Naive thymus-derived CD8-positive, alpha-beta T cell (primary cell): Measurements from ENCODE around the gene RAB13. TPM values are rescaled to one million over a fixed set of nuclear protein-coding genes. Genes with fewer than 3 reads are reported as not detected.

Experiments
- microRNA-seq: library from miRNA; unstranded; fragments of <30 nt; microRNA quantifications from one replicate; pipeline ENCODE4 v1.2.0, GENCODE V29; 2022; ENCODE audit warnings: borderline microRNAs expressed
- polyA plus RNA-seq, 3 donors: library from polyadenylated mRNA; unstranded; fragments of 300-500 nt; fragmentation: Illumina TruSeq; gene quantifications; one replicate each; pipeline ENCODE4 v1.2.3, GENCODE V29; 2021
- total RNA-seq, 8 experiments: library from RNA in 2 of 8; stranded (reverse) in 2 of 8; gene quantifications; one replicate each; pipeline ENCODE4 v1.2.3 and lab custom pipeline; 2021 to 2026

RAB13 gene
- total and polyA plus RNA-seq, 5 experiments from 2014 or later: 0.53 to 3.1 (median 1.0) TPM

Small RNA genes within 50 kb of the gene (microRNA-seq; reads per million reads assigned to microRNA genes)
- not detected for gene MIR6737

Other genes with a start within 250 kb of the RAB13 start
- 10 to 100 TPM; 15.3 to 18.5 TPM for gene SLC27A3, start 210.9 kb downstream of the RAB13 start, total RNA-seq
- gene SLC27A3, start 210.9 kb downstream of the RAB13 start, polyA plus RNA-seq: 10 to 100 TPM in 2 of 3 donors, 1 to 10 TPM in 1; 8.4 to 15.6 (median 10.0) TPM
- gene GATAD2B, start 63.4 kb downstream of the RAB13 start, total RNA-seq: 100 to 1,000 TPM; 110 to 120 TPM
- 1 to 10 TPM; 4.4 to 5.3 (median 5.2) TPM for gene GATAD2B, start 63.4 kb downstream of the RAB13 start, polyA plus RNA-seq
- gene DENND4B, start 39.6 kb downstream of the RAB13 start, total RNA-seq: 100 to 1,000 TPM; 174 to 194 TPM
- 10 to 100 TPM; 12.0 to 21.2 (median 19.0) TPM for gene DENND4B, start 39.6 kb downstream of the RAB13 start, polyA plus RNA-seq
- 100 to 1,000 TPM; 132 to 147 TPM for gene CRTC2, start 27.7 kb downstream of the RAB13 start, total RNA-seq
- 10 to 100 TPM; 21.4 to 49.6 (median 27.1) TPM for gene CRTC2, start 27.7 kb downstream of the RAB13 start, polyA plus RNA-seq
- 10 to 100 TPM; 14.7 to 14.9 TPM for gene SLC39A1, start 22.8 kb downstream of the RAB13 start, total RNA-seq
- gene SLC39A1, start 22.8 kb downstream of the RAB13 start, polyA plus RNA-seq: 10 to 100 TPM; 29.5 to 35.2 (median 32.6) TPM
- 10 to 100 TPM; 11.1 to 13.2 TPM for gene CREB3L4, start 18.4 kb downstream of the RAB13 start, total RNA-seq
- 1 to 10 TPM; 4.3 to 6.0 (median 4.4) TPM for gene CREB3L4, start 18.4 kb downstream of the RAB13 start, polyA plus RNA-seq
- gene JTB, start 8.7 kb downstream of the RAB13 start, total RNA-seq: 100 to 1,000 TPM; 120 to 121 TPM
- gene JTB, start 8.7 kb downstream of the RAB13 start, polyA plus RNA-seq: 100 to 1,000 TPM; 302 to 384 (median 322) TPM
- 1,000 to 10,000 TPM; 5,101 to 5,184 TPM for gene RPS27, start 4.4 kb upstream of the RAB13 start, total RNA-seq
- over 10,000 TPM; 23,491 to 26,660 (median 26,449) TPM for gene RPS27, start 4.4 kb upstream of the RAB13 start, polyA plus RNA-seq
- under 1 TPM; 0.16 to 0.22 TPM for gene NUP210L, start 168.7 kb upstream of the RAB13 start, total RNA-seq
- gene NUP210L, start 168.7 kb upstream of the RAB13 start, polyA plus RNA-seq: under 1 TPM in 1 of 3 donors, not detected in 2; 0.06 TPM
- 100 to 1,000 TPM; 287 to 307 TPM for gene TPM3, start 205.8 kb upstream of the RAB13 start, total RNA-seq
- 1,000 to 10,000 TPM in 1 of 3 donors, 100 to 1,000 TPM in 2; 791 to 1,022 (median 805) TPM for gene TPM3, start 205.8 kb upstream of the RAB13 start, polyA plus RNA-seq
- gene CFAP141, start 220.0 kb upstream of the RAB13 start, total RNA-seq: not detected
- gene CFAP141, start 220.0 kb upstream of the RAB13 start, polyA plus RNA-seq: not detected
- 100 to 1,000 TPM; 205 to 206 TPM for gene UBAP2L, start 234.6 kb upstream of the RAB13 start, total RNA-seq
- 10 to 100 TPM; 42.0 to 70.5 (median 54.8) TPM for gene UBAP2L, start 234.6 kb upstream of the RAB13 start, polyA plus RNA-seq